ENCODE measurements around the gene MRAP2.
A peak's percentile ranks its signal among the peaks of the same experiment; 100 is the strongest.

Gene MRAP2, protein sequence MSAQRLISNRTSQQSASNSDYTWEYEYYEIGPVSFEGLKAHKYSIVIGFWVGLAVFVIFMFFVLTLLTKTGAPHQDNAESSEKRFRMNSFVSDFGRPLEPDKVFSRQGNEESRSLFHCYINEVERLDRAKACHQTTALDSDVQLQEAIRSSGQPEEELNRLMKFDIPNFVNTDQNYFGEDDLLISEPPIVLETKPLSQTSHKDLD

DNA sequence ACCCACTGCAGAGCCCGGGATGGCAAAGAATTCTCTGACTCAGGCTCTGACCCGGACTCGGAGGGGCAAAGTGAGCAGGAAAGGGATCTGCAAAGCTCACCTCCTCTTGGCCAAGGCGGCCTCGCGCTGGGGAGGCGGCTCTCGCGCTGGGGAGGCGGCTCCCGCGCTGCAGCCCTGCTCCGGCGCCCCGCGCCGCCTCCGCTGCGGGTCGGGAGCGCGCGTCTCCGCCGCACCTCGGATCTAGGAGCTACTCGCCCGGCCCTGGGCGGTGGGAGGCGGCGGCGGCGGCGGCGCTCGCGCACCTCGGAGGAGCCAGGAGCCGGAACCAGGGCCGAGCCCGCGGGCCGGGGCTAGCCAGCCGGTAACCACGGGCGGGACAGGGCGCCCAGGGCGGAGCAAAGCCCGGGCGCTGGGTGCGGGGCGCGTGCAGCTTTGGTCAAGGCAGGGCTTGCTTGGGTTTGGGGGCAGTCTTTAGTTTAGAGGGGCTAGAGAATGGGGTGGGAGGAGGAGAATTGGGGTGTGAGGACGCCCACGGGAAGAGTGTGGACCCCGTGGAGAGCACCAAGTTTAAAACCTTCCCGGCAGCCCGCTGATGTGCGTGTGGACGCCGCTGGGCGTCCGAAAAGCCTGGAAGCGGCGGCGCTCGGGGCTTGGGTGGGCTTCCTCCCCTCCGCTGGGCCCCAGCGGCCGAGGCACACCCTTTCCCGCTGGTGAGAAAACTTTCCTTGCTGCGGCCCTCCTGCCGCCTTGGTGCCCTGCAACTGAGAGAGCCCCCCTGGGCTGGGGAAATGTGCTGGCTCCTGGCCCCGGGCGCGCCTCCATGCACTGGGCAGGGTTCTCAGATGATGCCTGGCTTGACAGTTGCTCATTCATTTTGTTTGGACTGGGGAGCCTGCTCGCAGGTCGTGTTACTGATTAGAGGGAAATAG, at the start of gene MRAP2:
Gene MRAP2, plus strand, starts transcription at position 250 of the 929 bp plus-strand sequence. CDS start 21,547 bp downstream, outside the sequence.
- DNase-seq (ENCODE audit: low read depth in 2 of 2) = peak in 1 of 2 donors; percentile 1

DNA sequence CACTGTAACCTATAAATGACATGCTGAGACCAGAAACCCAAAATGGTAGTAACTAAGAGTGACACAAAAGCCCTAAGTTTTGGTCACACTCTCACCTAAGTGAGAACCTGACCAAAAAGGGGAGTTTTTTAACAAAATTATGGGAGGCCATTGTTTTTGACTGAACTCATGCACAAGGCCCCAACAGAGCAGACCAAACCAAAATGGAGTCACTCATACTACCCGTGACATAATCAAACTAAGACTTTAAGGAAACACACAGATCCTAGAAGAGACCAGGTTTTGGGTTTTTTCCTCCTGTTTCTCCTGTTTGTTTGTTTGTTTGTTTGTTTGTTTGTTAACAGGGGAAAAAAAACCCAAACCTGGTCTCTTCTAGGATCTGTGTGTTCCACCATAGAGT, 49.2 kb upstream of the MRAP2 start:
- DNase-seq (ENCODE audit: low read depth in 2 of 2) = no peak

DNA sequence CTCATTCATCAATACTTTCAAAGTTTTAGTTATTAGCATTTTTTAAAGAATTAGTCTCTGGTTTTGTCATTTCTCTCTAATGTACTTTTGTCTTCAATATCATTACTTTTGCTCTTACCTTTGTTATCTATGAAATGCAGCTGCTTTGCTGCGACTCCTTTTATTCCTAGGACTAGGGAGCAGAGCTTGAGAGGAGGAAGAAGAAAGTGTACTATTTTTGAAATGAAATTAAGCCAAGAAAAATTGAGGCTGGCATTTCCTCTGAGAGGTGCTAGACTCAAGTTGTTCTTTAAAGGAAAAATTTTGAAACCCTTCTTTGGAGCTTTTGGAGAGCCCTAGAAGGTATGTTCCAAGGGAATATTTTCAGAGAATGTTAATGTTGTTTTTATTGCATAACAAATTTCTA, 48.3 kb upstream of the MRAP2 start:
- DNase-seq (ENCODE audit: low read depth in 2 of 2) = no peak

DNA sequence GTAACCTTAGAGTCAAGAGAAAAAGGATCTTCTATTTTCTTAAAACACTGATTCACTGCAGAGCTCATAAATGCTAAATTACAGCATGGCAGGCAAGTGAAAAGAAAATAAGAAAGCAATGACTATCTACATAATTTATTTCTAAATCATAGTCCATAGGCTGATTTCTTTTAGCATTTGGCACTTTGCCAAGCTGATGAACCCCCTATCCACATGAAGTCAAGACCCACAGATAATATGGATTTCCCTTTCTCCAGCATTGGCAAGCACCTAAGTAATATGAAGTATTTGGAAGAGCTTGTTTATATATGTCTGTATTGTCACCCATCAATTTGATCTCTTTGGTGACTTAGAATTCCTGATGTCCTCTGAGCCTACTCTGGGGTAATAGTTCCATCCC, 47.9 kb upstream of the MRAP2 start:
- DNase-seq (ENCODE audit: low read depth in 2 of 2) = no peak

DNA sequence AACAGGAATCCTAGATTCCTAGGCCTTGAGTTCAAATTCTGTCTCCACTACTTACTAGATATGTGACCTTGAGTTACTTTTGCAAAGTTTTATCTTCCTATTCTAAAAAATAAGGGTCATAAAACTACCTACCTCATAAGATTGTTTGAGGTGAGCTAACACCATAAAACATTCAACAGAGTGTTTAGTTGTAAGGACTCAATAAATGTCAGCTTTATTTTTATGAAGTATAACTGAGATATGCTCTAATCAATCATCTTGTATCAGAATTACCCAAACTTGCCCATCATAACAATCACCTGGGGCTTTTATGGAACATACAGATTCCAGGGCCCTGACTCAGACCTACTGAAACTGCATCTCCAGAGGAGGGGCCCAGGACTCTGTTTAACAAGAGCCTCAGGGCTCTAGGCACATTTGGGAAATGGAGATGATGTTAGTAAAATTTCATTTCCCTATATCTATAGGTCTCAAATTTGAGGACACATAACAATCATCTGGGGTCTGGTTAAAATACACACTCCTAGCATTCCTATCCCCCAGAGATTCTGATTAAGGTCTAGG, 35.5 kb upstream of the MRAP2 start:
- no peak for DNase-seq (ENCODE audit: low read depth in 2 of 2)

DNA sequence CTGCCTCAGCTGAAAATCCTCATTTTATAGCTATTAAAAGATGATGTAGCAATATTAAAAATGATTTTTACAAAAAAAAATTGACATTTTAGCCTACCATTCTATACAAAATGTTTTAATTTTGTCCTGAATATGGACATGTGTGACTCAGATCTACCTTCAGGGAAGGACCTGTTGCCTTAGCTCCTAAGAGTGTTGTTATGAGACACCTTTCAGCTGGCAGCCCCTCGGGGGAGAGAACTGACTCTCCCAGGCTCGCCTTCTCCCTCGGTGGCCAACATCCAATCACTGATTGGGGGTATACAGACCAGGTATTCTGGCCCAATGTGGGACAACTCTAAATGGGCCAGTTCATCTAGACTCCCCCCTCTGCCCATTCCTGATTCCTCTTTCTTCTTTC, 32.5 kb upstream of the MRAP2 start:
- no peak for DNase-seq (ENCODE audit: low read depth in 2 of 2)

DNA sequence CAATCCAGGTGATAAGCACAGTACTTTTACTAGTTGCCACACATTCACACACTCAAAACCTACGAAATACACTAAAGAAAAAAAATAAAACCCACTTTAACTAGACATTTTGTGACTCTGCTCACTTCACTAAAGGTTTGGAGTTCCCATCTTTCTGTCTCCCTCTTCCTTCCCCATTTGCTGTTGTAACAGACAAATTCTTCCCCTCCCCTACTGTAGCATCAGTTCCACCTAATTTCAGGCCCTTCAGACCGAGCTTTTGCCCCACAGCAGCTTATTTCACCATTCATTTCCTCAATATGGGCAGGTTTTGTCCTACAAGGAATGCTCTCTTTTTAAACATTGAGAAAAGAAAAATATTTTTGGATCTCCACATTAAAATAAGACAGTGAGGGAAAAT, 31.3 kb upstream of the MRAP2 start:
- no peak for DNase-seq (ENCODE audit: low read depth in 2 of 2)

DNA sequence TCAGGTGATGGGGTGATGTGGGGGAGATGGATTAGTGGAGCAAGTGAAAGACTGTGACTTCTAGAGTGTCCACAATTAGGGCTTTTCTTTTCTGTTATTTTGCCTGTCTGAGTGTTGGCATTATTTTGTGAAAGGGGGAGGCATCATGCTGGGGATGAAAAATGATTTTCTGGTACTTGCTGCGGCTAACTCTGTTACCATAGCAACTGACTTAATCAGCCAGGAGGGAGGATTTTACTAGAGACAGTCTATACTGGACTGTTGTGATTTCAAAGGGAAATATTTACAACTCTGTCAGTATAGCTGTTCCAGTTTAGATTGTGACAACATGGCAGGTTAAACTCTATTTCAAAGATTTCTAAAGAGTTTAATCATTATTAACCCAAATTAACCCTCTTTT, 30.4 kb upstream of the MRAP2 start:
- no peak for DNase-seq (ENCODE audit: low read depth in 2 of 2)

DNA sequence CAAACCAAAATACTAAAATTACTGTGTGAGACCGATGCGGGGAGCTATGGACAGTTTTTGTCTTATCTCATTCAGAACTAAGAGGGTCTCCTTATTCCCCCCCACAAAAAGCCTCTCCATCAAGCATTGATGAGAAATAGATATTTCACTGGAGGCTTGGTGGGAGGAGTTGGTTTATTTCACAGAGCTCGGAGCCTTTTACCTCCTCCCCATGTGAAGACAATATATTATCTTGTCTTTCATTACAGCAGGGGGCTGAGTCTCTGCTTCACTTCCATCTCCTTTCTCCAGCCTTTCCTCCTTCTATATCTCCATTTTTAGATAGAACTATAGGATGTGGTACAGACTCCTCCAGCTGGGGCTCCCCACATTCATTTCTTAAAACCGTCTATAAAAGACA, 29.9 kb upstream of the MRAP2 start:
- no peak for DNase-seq (ENCODE audit: low read depth in 2 of 2)

DNA sequence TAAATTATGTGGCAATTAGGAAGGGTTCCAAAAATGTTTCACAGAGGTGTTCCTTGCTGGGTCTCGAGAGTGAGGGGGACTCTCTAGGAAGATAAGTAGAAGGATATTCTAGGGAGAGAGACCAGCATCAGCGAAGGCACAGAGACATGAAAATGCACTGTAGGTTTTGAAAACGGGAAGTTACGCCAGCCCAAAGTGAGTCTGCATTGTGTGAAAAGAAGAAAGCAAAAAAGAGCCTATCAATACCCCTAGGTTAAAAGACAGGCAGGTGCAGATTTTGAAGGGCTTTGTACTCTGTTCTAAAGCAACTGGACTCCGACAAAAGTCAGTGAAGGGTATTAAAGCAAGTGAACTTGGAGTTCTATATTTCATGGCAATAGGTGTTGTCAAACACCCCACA, 25.7 kb upstream of the MRAP2 start:
- no peak for DNase-seq (ENCODE audit: low read depth in 2 of 2)

DNA sequence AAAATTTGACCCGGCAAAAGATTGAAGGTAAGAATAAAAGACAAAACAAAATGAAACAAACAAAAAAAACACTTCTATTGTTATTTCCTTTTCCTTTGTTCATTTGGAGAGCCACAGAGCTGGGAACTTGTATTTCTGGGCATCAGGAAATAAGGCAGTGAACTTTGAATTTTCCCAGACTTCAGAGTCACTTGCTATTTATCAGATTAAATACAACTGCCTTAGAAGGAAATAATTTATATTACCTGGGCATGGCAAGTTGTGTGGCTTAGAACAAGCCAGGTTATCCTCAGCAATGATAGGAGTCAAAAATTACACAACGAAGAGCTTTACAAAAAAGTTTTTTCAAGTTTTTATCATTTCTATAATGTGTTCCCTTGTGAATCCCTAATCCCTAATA, 20.2 kb upstream of the MRAP2 start:
- no peak for DNase-seq (ENCODE audit: low read depth in 2 of 2)

DNA sequence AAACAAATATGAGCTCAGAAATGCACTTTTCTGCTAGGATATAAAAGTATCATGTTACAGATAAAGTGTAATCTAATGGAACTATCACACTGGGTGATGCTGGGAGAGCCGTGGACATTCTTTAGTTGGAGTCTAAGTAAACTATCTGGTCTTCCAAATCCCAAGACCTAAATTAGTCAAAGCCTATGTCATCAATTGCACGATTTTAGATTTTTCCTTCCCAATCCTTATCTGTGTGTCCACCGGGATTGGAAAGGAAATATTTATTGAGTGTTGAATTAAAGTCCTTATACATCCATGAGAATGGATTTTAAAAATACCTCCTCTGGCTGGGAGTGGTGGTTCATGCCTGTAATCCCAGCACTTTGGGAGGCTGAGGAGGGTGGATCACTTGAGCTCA, 19.6 kb upstream of the MRAP2 start:
- DNase-seq (ENCODE audit: low read depth in 2 of 2) = no peak

DNA sequence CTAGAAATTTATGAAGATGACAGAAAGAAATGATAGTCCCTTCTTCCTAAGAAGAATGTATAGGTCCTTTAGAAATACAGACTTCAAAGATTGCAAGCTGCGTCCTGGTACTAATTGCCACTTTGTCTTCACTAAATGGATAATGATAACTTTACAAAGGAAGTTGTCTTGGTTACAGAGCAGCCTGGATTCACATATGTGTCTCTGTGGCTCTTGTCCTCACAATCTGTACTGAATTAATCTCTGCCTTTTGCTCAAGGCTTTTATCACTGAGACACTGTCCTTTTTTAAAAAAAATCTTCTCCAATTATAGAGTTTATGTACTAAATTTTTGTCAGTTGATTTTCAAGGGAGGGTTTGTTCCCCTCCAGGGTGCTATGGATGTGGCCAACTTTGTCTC, 17.5 kb upstream of the MRAP2 start:
- no peak for DNase-seq (ENCODE audit: low read depth in 2 of 2)

DNA sequence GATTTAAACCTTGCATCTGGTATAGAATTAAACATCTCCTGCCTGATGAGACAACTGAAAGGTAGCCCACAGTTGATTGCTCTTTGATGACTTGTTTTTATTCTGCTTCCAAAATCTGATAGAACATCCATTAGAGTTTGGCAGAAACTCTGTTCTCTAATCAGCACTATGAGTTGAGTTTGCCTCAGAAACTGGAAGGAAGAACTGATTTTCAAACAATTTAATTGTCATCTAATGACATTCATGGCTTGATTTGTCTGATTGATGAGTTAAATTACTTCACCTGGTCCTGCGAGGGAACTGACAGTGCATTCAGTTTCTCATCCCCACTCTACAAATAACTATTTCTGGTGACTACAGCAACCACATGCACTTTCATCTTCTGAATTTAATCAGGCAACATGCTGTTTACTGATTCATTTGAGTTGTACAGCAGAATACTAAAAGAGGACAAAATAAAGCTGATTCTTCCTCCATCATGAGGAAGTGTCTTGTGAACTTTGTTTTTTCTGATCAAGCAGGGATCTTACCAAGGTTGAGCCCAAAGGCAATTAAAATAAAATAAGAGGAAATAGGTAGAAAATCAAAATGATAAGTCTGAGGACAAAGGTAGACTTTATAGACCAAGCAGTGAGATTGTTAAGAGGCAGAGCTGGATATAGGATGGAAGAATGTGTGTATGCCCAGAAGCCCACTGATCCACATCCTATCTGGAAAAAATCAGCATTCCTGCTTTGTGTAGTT, 15.7 kb upstream of the MRAP2 start:
- DNase-seq (ENCODE audit: low read depth in 2 of 2) = no peak

DNA sequence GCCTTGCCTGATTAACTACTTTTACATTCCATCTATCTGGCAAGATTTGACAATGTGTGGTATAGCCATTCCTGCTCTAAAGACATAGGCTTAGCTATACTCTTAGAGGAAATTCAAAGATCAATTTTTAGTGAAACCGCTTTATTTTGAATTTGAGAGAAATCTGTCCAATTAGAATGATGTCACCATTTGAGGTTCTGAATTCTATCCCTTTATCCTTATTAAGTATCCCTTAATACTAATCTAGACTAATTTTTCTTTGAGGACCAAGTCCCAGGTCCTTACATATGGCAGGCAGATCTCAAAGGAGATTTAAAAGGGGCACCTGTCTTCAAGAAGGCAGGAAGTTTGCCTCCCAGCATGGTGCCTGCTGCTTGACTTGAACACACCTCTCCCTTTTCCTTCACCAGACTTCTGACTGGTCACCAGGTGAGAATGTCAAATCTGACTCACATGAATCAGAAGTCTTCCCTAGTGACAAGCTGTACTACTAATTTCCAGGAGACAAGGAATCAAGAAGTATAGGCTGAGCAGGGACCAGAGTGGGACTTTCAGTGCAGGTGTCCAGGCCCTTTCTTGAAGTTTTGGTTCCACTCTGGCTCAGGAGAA, 15.0 kb upstream of the MRAP2 start:
- DNase-seq (ENCODE audit: low read depth in 2 of 2) = no peak

DNA sequence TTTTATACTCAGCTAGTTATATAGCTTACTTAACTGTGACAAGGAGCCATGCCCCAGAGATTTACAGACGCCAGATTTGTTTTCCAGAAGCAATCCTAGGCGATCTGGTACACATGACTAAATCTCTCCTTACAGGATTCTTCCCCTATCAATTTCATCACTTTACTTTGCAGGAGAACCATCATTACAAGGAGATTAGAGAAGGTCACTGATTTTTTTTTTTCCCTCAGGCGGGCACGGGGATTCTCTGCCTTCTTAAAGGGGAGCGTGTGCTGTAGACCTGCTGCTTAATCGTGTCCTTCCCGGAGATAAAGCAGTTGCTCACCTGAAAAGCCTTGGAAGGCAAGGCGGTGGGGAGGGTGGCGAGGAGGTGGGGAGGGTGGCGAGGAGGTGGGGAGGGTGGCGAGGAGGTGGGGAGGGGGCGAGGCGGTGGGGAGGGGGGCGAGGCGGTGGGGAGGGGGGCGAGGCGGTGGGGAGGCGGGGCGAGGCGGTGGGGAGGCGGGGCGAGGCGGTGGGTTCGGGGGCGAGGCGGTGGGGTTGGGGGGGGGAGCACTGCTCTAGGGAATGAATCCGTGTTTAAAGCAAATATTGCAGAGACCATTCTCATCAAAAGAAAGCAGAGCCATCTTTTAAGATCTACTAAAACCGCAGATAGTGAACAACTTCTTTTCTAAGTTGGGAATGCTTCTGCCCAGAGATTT, 14.3 kb upstream of the MRAP2 start:
- DNase-seq (ENCODE audit: low read depth in 2 of 2) = no peak

DNA sequence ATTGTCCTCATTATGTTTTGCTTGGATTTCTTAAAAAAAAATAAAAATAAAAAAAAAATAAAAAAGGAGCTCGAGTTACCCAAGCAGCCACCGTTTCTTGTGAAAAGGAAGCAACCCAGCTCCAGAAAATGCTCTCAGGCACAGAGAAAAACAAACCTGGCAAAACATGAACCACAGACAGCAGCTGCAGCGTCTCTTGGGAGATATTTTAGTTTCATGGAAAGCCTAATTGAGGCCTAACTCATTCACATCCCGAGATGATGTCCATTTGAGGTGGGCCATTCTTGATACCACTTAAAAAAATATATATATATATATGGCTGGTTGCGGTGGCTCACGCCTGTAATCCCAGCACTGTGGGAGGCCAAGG, 13.7 kb upstream of the MRAP2 start:
- no peak for DNase-seq (ENCODE audit: low read depth in 2 of 2)

DNA sequence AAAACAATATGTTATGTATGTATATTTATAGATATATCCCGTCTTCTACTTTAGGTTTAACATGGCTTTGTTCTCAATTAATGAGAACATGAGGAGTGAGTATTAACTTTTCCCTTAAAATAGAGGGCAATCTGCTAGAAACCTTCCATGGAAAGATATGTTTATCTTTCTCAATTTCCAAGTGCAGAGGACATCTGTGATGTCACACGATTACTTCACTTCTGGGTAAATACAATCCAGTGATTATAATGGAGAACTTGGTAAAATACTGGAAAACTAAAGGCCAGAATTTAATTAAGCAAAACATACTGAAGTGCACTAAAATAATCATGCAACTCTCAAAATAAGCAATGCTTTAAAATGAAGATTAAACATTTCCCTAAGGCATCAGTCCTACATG, 11.9 kb upstream of the MRAP2 start:
- DNase-seq (ENCODE audit: low read depth in 2 of 2) = no peak

DNA sequence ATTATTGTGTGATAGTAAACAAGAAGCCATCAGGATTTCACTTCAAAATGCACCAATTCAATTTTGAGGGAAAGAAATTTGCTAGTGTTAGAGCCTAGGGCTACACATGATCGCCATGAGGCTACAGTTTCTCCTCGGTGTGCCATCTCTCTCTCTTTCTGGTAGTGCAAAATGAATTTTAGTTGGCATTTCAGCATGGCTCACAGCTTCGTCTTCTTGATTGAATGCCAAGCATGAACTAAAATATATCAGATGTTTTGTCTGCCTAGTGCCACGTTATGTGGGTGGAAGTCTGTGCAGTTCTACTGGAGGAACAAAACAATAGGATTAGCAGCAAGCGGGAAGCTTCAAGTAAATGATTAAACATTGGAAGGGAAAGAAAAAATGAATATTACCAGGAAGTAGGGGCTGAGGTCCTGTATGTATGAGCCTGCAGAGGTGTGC, 6.8 kb upstream of the MRAP2 start:
- DNase-seq (ENCODE audit: low read depth in 2 of 2) = no peak

DNA sequence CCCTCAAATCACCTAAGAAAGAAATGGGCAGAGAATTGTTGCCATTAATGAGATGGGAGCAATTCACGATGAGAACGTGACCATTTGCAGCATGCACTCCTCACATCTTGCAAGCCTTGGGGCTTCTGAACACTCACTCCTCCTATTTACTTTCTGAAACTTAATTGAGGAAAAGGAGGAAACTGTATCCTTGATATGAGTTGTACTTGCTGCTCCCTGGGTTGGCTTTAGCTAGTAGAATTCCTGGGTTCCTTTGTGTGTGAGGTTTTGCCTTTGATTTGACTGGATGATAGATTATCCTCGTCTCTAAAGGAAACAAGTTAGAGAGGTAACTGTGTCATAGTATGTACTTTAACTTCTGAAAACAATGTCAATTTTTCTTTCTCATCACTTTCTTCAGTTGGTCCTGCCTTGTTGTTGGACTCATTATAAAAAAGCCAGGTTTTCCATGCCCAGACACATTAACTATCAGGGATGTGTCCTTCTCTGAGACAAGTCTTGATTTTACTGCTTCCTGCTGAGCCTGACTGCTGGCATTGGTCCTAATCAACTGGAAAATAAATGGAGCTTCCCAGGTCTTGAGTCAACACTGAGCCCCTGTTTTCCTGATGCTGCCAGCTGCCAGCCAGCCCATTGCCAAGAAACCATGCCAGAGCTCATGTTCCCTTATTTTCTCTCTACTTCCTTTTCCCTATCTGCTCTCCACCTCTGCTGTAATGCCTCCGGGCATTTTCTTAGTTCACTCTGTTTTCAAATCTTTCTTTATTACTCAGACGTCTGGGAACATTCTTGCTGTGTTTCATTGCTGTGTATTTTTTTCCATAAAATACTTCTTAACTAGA, 6.0 kb upstream of the MRAP2 start:
- no peak for DNase-seq (ENCODE audit: low read depth in 2 of 2)
